Ascending aorta (tissue), 2 donors: ENCODE results near the gene RBM38. TPM values are rescaled to one million over a fixed set of nuclear protein-coding genes. Genes with fewer than 3 reads are reported as not detected.
A peak's percentile ranks its signal among the peaks of the same experiment; 100 is the strongest.

Experiments used
- DNase-seq, 2 donors: peaks; one replicate each; pipeline ENCODE4 v3.0.0-alpha.2; 2019; ENCODE audit warnings: low spot score in 2 of 2
- H3K27ac ChIP-seq, 2 donors: fragments of 200-600 bp; sonication (generic); one replicate each; pipeline ENCODE4 v1.5.1; 2016 to 2017; ENCODE audit warnings: mild to moderate bottlenecking in 1 of 2
- H3K27me3 ChIP-seq: fragments of 200-600 bp; sonication (generic); one replicate; pipeline ENCODE4 v1.5.1; 2017
- H3K36me3 ChIP-seq, 2 donors: fragments of 200-600 bp; sonication (generic); one replicate each; pipeline ENCODE4 v1.5.1; 2016
- H3K4me1 ChIP-seq, 2 donors: fragments of 200-600 bp; sonication (generic); one replicate each; pipeline ENCODE4 v1.5.1; 2016 to 2017; ENCODE audit warnings: mild to moderate bottlenecking in 1 of 2
- H3K4me3 ChIP-seq, 2 donors: fragments of 200-600 bp; sonication (generic); one replicate each; pipeline ENCODE4 v1.5.1; 2016 to 2017; ENCODE audit warnings: mild to moderate bottlenecking in 1 of 2
- H3K9me3 ChIP-seq, 2 donors: fragments of 200-600 bp; sonication (generic); one replicate each; pipeline ENCODE4 v1.5.1; 2016
- intact Hi-C: fragments of 100-400 bp; cut with DNase I; formaldehyde crosslinking; loops from one replicate; pipeline ENCODE4 v1.15.1; 2023
- total RNA-seq: library from RNA; depleted of rRNA; stranded (reverse); fragments of >200 nt; gene quantifications from one replicate; pipeline ENCODE4 v1.1.0, GENCODE V29; 2016
- TF ChIP-seq, protein P1 (sequence below), 3 experiments: fragments of 200-600 bp in 2 of 3; fragments of 450-650 bp in 1 of 3; sonication (generic) in 2 of 3; IDR thresholded peaks; one replicate each; pipeline ENCODE4 v1.5.1; 2016 to 2019; ENCODE audit warnings: antibody characterized with exemption in 3 of 3, mild to moderate bottlenecking in 1 of 3, moderate library complexity in 1 of 3

The RBM38 gene
- total RNA-seq, 1 donor from 2014 or later: 24.6 TPM

DNA sequence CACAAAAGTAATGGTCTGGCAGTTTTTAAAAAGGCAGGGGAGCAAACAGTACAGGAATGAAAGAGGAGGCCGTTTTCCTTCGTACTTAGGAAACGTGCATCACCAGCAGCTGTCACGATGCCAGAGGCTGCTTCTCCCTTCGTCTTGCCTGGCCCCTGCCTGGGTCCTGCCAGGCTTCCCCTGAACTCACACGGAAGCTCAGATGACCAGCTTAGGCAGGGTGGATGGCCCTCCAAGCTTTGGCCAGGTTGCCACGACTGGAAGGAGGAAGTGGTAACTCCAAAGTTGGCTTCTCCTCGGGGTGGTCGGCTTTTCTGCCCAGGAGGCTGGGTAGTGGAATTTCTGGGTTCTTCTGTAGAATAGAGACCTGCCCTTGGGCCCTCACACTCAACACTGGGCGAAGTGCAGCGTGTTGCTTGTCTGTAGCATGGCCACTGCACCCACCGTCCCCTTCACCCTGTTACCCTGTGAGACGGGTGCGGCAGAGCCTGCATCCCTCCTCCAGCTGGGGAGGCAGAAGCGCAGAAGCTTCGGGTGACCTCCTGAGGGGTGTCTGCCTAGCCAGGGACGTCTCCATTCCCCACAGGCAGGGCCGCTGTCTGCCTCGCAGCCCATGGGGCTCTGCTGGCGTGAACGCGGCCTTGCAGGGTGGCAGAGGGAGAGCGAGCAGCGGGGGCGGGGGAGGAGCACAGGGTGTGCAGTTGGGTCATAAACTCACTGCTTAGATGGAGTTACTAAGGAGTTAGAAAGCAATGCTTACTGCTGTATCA is 18.4 kb upstream of the RBM38 start:
- Histone ChIP-seq H3K27me3 (no peaks in the 10 kb centered on the region), H3K27ac (no peak overlapping the region), H3K9me3 (no peaks in the 10 kb centered on the region), H3K36me3 (peaks cover 82 to 96% of the 10 kb centered on the region in 2 donors), H3K4me3 (no peak overlapping the region), H3K4me1 (no peaks in the 10 kb centered on the region)
- TF ChIP-seq, protein P1, sequence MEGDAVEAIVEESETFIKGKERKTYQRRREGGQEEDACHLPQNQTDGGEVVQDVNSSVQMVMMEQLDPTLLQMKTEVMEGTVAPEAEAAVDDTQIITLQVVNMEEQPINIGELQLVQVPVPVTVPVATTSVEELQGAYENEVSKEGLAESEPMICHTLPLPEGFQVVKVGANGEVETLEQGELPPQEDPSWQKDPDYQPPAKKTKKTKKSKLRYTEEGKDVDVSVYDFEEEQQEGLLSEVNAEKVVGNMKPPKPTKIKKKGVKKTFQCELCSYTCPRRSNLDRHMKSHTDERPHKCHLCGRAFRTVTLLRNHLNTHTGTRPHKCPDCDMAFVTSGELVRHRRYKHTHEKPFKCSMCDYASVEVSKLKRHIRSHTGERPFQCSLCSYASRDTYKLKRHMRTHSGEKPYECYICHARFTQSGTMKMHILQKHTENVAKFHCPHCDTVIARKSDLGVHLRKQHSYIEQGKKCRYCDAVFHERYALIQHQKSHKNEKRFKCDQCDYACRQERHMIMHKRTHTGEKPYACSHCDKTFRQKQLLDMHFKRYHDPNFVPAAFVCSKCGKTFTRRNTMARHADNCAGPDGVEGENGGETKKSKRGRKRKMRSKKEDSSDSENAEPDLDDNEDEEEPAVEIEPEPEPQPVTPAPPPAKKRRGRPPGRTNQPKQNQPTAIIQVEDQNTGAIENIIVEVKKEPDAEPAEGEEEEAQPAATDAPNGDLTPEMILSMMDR (IDR thresholded peaks at IDR 0.05): no peak
- DNase-seq: no peak
- intact Hi-C loops: no loop called here

DNA sequence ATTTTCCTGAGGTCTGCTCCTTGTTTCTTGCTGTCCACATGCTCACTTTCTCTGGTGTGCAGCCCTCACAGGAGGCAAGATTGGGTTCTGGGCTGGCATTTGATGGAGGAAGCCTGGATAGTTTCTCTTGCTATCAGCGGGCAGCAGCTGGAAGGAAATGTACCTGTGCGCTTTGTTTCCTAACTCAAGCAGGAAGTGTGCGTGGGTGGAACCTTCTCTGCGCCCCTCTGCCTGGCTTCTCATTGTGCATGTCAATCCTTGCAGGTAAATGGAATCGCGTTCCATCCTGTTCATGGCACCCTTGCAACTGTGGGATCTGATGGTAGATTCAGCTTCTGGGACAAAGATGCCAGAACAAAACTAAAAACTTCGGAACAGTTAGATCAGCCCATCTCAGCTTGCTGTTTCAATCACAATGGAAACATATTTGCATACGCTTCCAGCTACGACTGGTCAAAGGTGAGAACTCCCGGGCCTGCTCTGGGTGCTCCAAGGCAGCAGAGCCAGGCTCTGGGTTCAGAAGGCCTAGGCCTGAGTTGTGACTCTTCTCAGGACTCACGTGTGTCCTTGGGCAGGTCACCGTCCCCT is 16.8 kb upstream of the RBM38 start:
- Histone ChIP-seq H3K9me3 (no peaks in the 10 kb centered on the region), H3K27me3 (no peaks in the 10 kb centered on the region), H3K27ac (no peak overlapping the region), H3K4me1 (no peaks in the 10 kb centered on the region), H3K4me3 (no peak overlapping the region), H3K36me3 (peaks cover 71 to 96% of the 10 kb centered on the region in 2 donors)
- TF ChIP-seq, protein P1 (IDR thresholded peaks at IDR 0.05): no peak
- no peak for DNase-seq
- intact Hi-C loops: no loop called here

DNA sequence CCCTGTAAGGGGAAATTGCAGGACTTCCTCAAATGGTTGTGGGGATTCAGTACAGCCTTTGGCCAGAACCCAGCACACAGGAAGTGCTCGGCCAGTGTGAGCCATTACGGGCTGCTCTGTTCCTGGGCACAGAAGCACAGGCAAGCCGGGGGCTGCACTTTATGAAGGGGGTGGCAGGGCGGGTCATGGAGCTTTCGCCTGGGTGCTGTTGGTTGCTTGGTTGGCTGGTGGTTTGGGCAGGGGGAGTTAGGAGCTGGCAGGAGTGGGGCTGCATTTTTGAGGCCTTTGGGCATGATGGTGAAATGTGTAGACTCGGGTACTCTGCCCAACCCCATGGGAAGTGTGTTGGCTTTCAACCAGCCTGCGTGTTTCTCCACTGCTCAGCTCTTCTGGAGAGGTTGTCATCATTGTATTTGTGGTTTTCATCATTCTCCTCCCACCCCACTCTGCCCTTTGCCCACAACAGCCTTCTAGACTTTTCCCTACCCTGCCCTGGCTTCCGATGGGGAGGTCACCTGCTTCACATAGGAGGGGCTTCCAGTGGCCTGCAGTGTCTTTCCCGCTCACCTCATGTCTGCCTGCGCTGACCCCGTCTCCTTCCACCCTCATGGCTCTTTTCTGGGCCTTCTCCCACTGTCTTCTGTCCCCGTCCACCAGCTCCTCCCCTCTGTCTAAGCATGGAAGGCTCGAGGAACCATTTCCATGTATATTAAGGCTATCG is 16.1 kb upstream of the RBM38 start:
- H3K4me3 ChIP-seq: no peak overlapping the region
- H3K27ac ChIP-seq: no peak overlapping the region
- intact Hi-C loops: no loop called here

DNA sequence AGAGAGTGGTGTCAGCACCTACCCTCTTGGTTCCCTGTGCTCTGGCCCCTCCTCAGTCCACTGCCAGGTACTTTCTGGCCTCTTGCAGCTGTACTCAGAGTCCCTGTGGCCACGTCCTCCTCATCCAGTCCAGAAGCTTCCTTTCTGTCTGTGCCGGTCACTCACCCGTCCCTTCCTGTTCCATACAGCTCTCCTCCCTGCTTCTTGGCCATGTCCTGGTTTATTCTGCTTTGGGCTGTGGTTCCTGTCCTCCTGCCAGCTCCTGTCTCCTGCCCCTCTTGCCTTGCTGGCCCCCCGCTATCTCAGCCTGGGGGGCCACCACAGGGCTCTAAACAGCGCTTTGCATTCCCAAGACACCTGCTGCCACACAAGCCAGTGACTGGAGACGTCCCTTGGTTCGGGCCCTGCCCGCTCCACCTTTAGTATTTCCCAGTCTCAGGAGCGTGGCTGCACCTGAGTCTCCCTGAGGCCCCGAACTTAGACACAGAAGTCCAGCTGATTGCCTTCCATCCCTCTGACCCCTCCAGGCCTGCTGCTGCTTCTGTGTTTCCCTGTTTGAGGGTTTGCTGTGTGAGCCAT is 15.5 kb upstream of the RBM38 start:
- Histone ChIP-seq H3K4me1 (no peaks in the 10 kb centered on the region), H3K36me3 (peaks cover 66 to 90% of the 10 kb centered on the region in 2 donors), H3K27ac (no peak overlapping the region), H3K4me3 (no peak overlapping the region), H3K9me3 (no peaks in the 10 kb centered on the region), H3K27me3 (no peaks in the 10 kb centered on the region)
- TF ChIP-seq, protein P1 (IDR thresholded peaks at IDR 0.05): no peak
- intact Hi-C loops: no loop called here
- DNase-seq: no peak

More for the DNA sequence above, 16.1 kb upstream of the RBM38 start:
- Histone ChIP-seq H3K9me3 (no peaks in the 10 kb centered on the region), H3K4me1 (no peaks in the 10 kb centered on the region), H3K36me3 (peaks cover 66 to 90% of the 10 kb centered on the region in 2 donors), H3K27me3 (no peaks in the 10 kb centered on the region)
- peak in 1 of 2 donors; percentile 34 for DNase-seq
- TF ChIP-seq, protein P1 (IDR thresholded peaks at IDR 0.05): no peak

DNA sequence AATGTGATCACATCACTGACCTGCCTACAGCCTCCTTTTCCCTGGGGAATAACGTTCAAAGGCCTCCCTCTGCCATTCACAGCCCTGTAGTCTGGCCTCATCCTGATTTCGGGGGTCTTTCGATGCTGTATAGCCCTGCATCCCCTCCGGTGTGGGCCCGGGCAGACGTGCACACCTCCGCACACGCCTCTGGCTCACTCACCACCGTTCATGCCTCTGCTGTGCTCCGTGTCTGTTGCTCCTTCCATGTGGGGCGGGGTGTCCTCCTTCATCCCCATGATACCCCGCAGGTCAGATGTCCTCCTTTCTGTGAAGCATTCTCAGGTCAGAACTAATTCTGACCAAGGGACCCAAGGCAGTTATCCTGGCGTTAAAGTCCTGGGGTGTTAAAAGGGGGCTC is 13.8 kb upstream of the RBM38 start:
- Histone ChIP-seq H3K27ac (no peak overlapping the region), H3K36me3 (peaks cover 50 to 79% of the 10 kb centered on the region in 2 donors), H3K9me3 (no peaks in the 10 kb centered on the region), H3K4me3 (no peak overlapping the region), H3K27me3 (no peaks in the 10 kb centered on the region), H3K4me1 (no peaks in the 10 kb centered on the region)
- no peak for DNase-seq
- intact Hi-C loops: no loop called here
- TF ChIP-seq, protein P1 (IDR thresholded peaks at IDR 0.05): no peak
